ENCODE measurements around the gene C2orf66.

- TF ChIP-seq CTCF (IDR thresholded peaks at IDR 0.05) (no peak), EZH2 (IDR thresholded peaks at IDR 0.05; ENCODE audit: borderline replicate concordance, insufficient read depth, low read depth, low read length, poor library complexity, severe bottlenecking) (no peak)
Observed at GRCh38 chr2:196801674-196802261, 7.4 kb downstream of the C2orf66 start.

Data from B cell (primary cell).